Suppressor macrophage (primary cell): ENCODE measurements around the gene THEM4.
"Not testable (repeated sequence)": the region's sequence is repeated elsewhere in the genome, so short reads cannot be mapped to it uniquely, and the experiment has no call there.

Source experiments
- DNase-seq, 4 experiments: peaks; one replicate each; pipeline ENCODE4 v3.0.0-alpha.2; 2020 to 2022

The THEM4 gene

GRCh38 chr1:151858030-151858746 lies 51.1 kb downstream of the THEM4 start:
- DNase-seq: no peak

GRCh38 chr1:151855933-151856332 lies 53.4 kb downstream of the THEM4 start:
- peak in 1 of 4 experiments; percentile 38 for DNase-seq

GRCh38 chr1:151855516-151855915 lies 53.8 kb downstream of the THEM4 start:
- DNase-seq: not testable (repeated sequence)

- DNase-seq: no peak
Observed at GRCh38 chr1:151854658-151855057, 54.7 kb downstream of the THEM4 start.

GRCh38 chr1:151853411-151853943 lies 55.8 kb downstream of the THEM4 start, which contains the start of gene THEM5:
THEM5 (minus strand) TSS chr1:151853712; CDS start chr1:151853565, 147 bp downstream.
- DNase-seq: no peak

- no peak for DNase-seq
Observed at GRCh38 chr1:151852733-151853132, 56.6 kb downstream of the THEM4 start.

- DNase-seq: no peak
Observed at GRCh38 chr1:151851886-151852285, 57.4 kb downstream of the THEM4 start.

- DNase-seq: no peak
Observed at GRCh38 chr1:151849871-151850270, 59.4 kb downstream of the THEM4 start.

- DNase-seq: peak in 3 of 4 experiments; percentile 36 to 53 (median 44)
Observed at GRCh38 chr1:151849126-151849525, 60.2 kb downstream of the THEM4 start.

GRCh38 chr1:151847867-151848596 lies 61.3 kb downstream of the THEM4 start:
- no peak for DNase-seq

- DNase-seq: no peak
Observed at GRCh38 chr1:151846686-151847237, 62.5 kb downstream of the THEM4 start.

- peak; percentile 36 to 54 (median 41) for DNase-seq
Observed at GRCh38 chr1:151846062-151846568, 63.2 kb downstream of the THEM4 start.

GRCh38 chr1:151843398-151843797 lies 65.9 kb downstream of the THEM4 start:
- DNase-seq: no peak

GRCh38 chr1:151841141-151841540 lies 68.2 kb downstream of the THEM4 start:
- no peak for DNase-seq

- no peak for DNase-seq
Observed at GRCh38 chr1:151840421-151840820, 68.9 kb downstream of the THEM4 start.

GRCh38 chr1:151839457-151840403 lies 69.6 kb downstream of the THEM4 start, which contains the start of gene C2CD4D:
C2CD4D (minus strand) TSS chr1:151839820; CDS start chr1:151838989, 831 bp downstream.
- peak in 1 of 4 experiments; percentile 22 for DNase-seq

- no peak for DNase-seq
Observed at GRCh38 chr1:151839082-151839412, 70.3 kb downstream of the THEM4 start.

- DNase-seq: peak; percentile 24 to 72 (median 51)
Observed at GRCh38 chr1:151838222-151839081, 70.9 kb downstream of the THEM4 start.

- DNase-seq: no peak
Observed at GRCh38 chr1:151837884-151838221, 71.5 kb downstream of the THEM4 start.

GRCh38 chr1:151837197-151837596 lies 72.1 kb downstream of the THEM4 start:
- no peak for DNase-seq

GRCh38 chr1:151835596-151835995 lies 73.7 kb downstream of the THEM4 start:
- DNase-seq: no peak
